A673 (cell line): Measurements from ENCODE around the gene DPP10. TPM values are rescaled to one million over a fixed set of nuclear protein-coding genes. Genes with fewer than 3 reads are reported as not detected.
"Not testable (repeated sequence)": the region's sequence is repeated elsewhere in the genome, so short reads cannot be mapped to it uniquely, and the experiment has no call there.

Source experiments
- BruUV-seq: library from RNA; stranded (reverse); fragments of 400-500 nt; replicated peaks from 2 replicates; lab custom pipeline; 2021; lab: Mats Ljungman, UMichigan
- CTCF ChIA-PET: fragments of 300-600 bp; sonication (Branson Sonifier 250); formaldehyde crosslinking; loops from one replicate; lab custom pipeline; 2022; ENCODE audit warnings: antibody characterized with exemption; lab: Charles Lee
- POLR2A ChIA-PET: fragments of 300-600 bp; sonication (Branson Sonifier 250); formaldehyde crosslinking; loops from one replicate; lab custom pipeline; 2022; ENCODE audit warnings: antibody characterized with exemption; ENCODE audit not compliant: low non-redundant PET; lab: Charles Lee
- DNase-seq: peaks from one replicate; pipeline ENCODE4 v3.0.0-alpha.2; 2015; ENCODE audit warnings: low spot score
- H3K27ac ChIP-seq: fragments of 200-600 bp; sonication (generic); 2 replicates; pipeline ENCODE4 v1.5.1; 2016; ENCODE audit warnings: mixed run types, low read depth, mild to moderate bottlenecking, mixed read lengths, antibody characterized with exemption, low read length; ENCODE audit not compliant: poor library complexity, severe bottlenecking
- H3K27me3 ChIP-seq: fragments of 200-600 bp; sonication (generic); replicated peaks from 2 replicates; pipeline ENCODE4 v1.6.1; 2017; ENCODE audit warnings: mixed run types, low read depth, mild to moderate bottlenecking, mixed read lengths, antibody characterized with exemption, low read length; ENCODE audit not compliant: insufficient read depth, poor library complexity
- H3K36me3 ChIP-seq: fragments of 200-600 bp; sonication (generic); 2 replicates; pipeline ENCODE4 v1.6.1; 2016; ENCODE audit warnings: mixed run types, mild to moderate bottlenecking, mixed read lengths, antibody characterized with exemption, low read length; ENCODE audit not compliant: insufficient read depth, poor library complexity, severe bottlenecking
- H3K4me1 ChIP-seq: fragments of 200-600 bp; sonication (generic); 2 replicates; pipeline ENCODE4 v1.6.1; 2017; ENCODE audit warnings: mixed run types, mild to moderate bottlenecking, mixed read lengths, antibody characterized with exemption, low read length; ENCODE audit not compliant: insufficient read depth, poor library complexity, severe bottlenecking
- H3K4me3 ChIP-seq: fragments of 200-600 bp; sonication (generic); 2 replicates; pipeline ENCODE4 v1.5.1; 2016; ENCODE audit warnings: low read depth, mixed run types, mild to moderate bottlenecking, mixed read lengths, low read length; ENCODE audit not compliant: poor library complexity, severe bottlenecking
- H3K9me3 ChIP-seq: fragments of 200-600 bp; sonication (generic); 2 replicates; pipeline ENCODE4 v1.6.1; 2016; ENCODE audit warnings: mixed run types, low read depth, mild to moderate bottlenecking, mixed read lengths, antibody characterized with exemption, low read length; ENCODE audit not compliant: poor library complexity, severe bottlenecking
- EZH2 ChIP-seq: fragments of 200-600 bp; sonication (generic); IDR thresholded peaks from 2 replicates; pipeline ENCODE4 v1.6.1; 2017; ENCODE audit warnings: borderline replicate concordance, low read depth, mild to moderate bottlenecking, mixed read lengths, antibody characterized with exemption, low read length; ENCODE audit not compliant: poor library complexity, severe bottlenecking
- intact Hi-C: fragments of 100-400 bp; cut with micrococcal nuclease; formaldehyde crosslinking; loops from one replicate; pipeline ENCODE4 v1.10.0; 2022; ENCODE audit not compliant: unreplicated experiment
- total RNA-seq: library from RNA; stranded (reverse); gene quantifications from 2 replicates; pipeline ENCODE4 v1.2.3, GENCODE V29; 2021
- TF ChIP-seq, protein P1 (sequence below): fragments of 300-800, 200-600 bp; sonication (generic); conservative IDR thresholded peaks from 2 replicates; pipeline ENCODE4 v1.5.1; 2017; ENCODE audit warnings: low read depth, mild to moderate bottlenecking, antibody characterized with exemption, low read length, moderate library complexity, mixed read lengths

The DPP10 gene
- total RNA-seq, 1 experiment from 2014 or later: not detected

DNA sequence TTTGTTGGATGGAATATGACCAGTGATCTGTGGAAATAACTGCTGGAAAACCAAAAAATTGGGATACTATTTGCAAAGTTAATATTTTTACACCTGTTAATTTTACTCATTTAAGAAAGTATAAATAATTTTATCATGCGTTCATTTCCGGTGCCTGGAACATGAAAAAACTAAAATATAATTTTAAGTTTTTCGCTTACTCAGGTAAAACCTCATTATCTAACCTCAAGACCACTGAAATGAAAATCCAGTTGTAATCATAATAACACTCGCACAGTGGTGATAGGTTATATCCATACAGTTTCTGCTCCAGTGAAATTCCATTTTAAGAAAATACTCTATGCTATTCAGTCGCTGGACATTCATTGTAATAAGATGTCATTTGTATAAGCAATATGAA, 517.9 kb downstream of the DPP10 start:
- Histone ChIP-seq H3K36me3 (no peaks in the 10 kb centered on the region), H3K4me3 (no peak overlapping the region), H3K4me1 (no peaks in the 10 kb centered on the region), H3K9me3 (no peaks in the 10 kb centered on the region), H3K27me3 (no peaks in the 10 kb centered on the region), H3K27ac (no peak overlapping the region)
- ChIA-PET POLR2A (no interaction called here), CTCF (no interaction called here)
- no TSS peak for BruUV-seq
- intact Hi-C loops: no loop called here
- no peak for DNase-seq
- TF ChIP-seq, protein P1, sequence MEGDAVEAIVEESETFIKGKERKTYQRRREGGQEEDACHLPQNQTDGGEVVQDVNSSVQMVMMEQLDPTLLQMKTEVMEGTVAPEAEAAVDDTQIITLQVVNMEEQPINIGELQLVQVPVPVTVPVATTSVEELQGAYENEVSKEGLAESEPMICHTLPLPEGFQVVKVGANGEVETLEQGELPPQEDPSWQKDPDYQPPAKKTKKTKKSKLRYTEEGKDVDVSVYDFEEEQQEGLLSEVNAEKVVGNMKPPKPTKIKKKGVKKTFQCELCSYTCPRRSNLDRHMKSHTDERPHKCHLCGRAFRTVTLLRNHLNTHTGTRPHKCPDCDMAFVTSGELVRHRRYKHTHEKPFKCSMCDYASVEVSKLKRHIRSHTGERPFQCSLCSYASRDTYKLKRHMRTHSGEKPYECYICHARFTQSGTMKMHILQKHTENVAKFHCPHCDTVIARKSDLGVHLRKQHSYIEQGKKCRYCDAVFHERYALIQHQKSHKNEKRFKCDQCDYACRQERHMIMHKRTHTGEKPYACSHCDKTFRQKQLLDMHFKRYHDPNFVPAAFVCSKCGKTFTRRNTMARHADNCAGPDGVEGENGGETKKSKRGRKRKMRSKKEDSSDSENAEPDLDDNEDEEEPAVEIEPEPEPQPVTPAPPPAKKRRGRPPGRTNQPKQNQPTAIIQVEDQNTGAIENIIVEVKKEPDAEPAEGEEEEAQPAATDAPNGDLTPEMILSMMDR: no peak
- no peak for TF ChIP-seq EZH2

DNA sequence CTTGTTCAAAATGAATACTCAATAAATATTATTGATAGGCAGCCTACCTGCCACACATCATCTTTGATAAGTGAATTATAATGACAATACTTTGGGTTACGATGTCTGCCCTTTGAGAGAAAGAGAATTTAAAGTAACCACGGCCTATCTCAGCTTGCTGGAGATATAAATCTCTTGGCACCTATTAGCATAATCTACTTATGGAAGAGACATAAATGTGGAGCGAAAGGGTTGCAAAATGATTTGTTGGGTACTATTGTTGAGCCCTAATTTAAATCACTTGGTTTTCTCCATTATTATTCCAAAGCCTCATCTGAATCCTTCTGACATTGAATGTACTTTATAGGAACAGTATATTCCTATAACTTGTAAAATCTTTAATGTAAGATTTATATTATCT, 520.1 kb downstream of the DPP10 start:
- TF ChIP-seq, protein P1: no peak
- TF ChIP-seq EZH2: no peak
- DNase-seq: no peak
- Histone ChIP-seq H3K36me3 (no peaks in the 10 kb centered on the region), H3K4me1 (no peaks in the 10 kb centered on the region), H3K4me3 (no peak overlapping the region), H3K27me3 (no peaks in the 10 kb centered on the region), H3K9me3 (no peaks in the 10 kb centered on the region), H3K27ac (no peak overlapping the region)
- no TSS peak for BruUV-seq
- CTCF ChIA-PET: no interaction called here
- intact Hi-C loops: no loop called here
- POLR2A ChIA-PET: no interaction called here

DNA sequence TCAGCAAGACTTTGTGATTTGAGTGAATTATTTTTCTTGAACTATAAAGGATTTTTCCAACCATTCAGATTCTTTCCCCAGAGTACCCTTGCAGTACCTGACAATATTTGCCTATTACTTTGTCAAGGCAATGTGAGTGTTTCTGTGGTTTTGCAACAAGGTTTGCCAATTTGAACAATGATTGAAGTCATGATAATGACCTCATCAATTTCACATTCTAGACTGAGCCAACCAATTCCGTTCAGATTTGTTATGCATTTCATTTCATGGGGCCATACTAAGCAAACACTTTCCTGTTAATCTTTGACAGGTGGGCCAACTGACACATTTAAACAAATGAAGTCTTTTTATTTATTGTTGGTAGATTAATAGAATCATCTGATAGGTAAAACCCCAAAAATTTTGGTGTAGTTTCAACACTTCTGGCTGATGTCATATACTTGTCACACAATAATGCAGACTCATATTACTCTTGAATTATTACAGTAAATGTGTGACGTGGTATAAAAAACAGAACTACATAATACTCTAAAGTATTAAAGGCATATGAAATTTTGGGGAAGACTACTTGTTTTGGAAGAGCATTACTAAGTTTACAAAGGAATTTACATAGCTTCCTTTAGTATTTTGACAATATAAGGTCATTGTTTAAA, 526.4 kb downstream of the DPP10 start:
- BruUV-seq: no TSS peak
- ChIA-PET POLR2A (no interaction called here), CTCF (no interaction called here)
- TF ChIP-seq, protein P1: no peak
- TF ChIP-seq EZH2: no peak
- intact Hi-C loops: no loop called here
- Histone ChIP-seq H3K27me3 (no peaks in the 10 kb centered on the region), H3K27ac (no peak overlapping the region), H3K4me1 (no peaks in the 10 kb centered on the region), H3K9me3 (no peaks in the 10 kb centered on the region), H3K4me3 (no peak overlapping the region), H3K36me3 (no peaks in the 10 kb centered on the region)
- DNase-seq: no peak

DNA sequence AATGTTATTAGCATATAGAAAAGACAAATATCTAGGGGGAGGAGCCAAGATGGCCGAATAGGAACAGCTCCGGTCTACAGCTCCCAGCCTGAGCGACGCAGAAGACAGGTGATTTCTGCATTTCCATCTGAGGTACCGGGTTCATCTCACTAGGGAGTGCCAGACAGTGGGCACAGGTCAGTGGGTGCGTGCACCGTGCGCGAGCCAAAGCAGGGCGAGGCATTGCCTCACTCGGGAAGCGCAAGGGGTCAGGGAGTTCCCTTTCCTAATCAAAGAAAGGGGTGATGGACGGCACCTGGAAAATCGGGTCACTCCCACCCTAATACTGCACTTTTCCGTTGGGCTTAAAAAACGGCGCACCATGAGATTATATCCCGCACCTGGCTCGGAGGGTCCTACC, 561.9 kb downstream of the DPP10 start:
- H3K27ac ChIP-seq, POLR2A ChIA-PET, H3K36me3 ChIP-seq, H3K4me1 ChIP-seq, intact Hi-C loops, H3K9me3 ChIP-seq, DNase-seq, BruUV-seq, H3K27me3 ChIP-seq, CTCF ChIA-PET, H3K4me3 ChIP-seq: not testable (repeated sequence)
